CD14-positive monocyte (primary cell): ENCODE measurements around the gene SH2D2A. TPM values are rescaled to one million over a fixed set of nuclear protein-coding genes. Genes with fewer than 3 reads are reported as not detected.
"Not testable (repeated sequence)": the region's sequence is repeated elsewhere in the genome, so short reads cannot be mapped to it uniquely, and the experiment has no call there.

Experiments
- DNase-seq, 3 donors: peaks; one replicate each; pipeline ENCODE4 v3.0.0-alpha.2; 2011 to 2022
- H2AFZ ChIP-seq: 2 replicates; pipeline ENCODE4 v1.6.0; 2012; ENCODE audit warnings: mild to moderate bottlenecking, low read depth, low read length, inconsistent platforms; ENCODE audit not compliant: insufficient read depth, poor library complexity, severe bottlenecking
- H3K27ac ChIP-seq, 2 donors: 1 replicate in 1 of 2; 2 replicates in 1 of 2; pipeline ENCODE4 v1.5.1; 2012 to 2013; ENCODE audit warnings: low read length in 2 of 2, control low read depth in 1 of 2, inconsistent platforms in 1 of 2, low read depth in 1 of 2, mild to moderate bottlenecking in 1 of 2
- H3K27me3 ChIP-seq, 2 donors: one replicate each; pipeline versions ENCODE4 v1.6.0 to v1.6.1; 2011 to 2013; ENCODE audit warnings: low read length in 2 of 2; ENCODE audit not compliant: control insufficient read depth in 2 of 2, insufficient read depth in 2 of 2
- H3K36me3 ChIP-seq, 2 donors: replicated peaks in 1 of 2; 1 replicate in 1 of 2; 2 replicates in 1 of 2; pipeline versions ENCODE4 v1.5.1 to v1.6.1; 2012 to 2013; ENCODE audit warnings: low read length in 2 of 2, control low read depth in 1 of 2, inconsistent platforms in 1 of 2, mild to moderate bottlenecking in 1 of 2; ENCODE audit not compliant: insufficient read depth in 2 of 2, control insufficient read depth in 1 of 2
- H3K4me1 ChIP-seq, 2 donors: 1 replicate in 1 of 2; 2 replicates in 1 of 2; pipeline versions ENCODE4 v1.5.1 to v1.6.1; 2012 to 2013; ENCODE audit warnings: low read length in 2 of 2, control low read depth in 1 of 2, inconsistent platforms in 1 of 2, mild to moderate bottlenecking in 1 of 2, moderate library complexity in 1 of 2; ENCODE audit not compliant: insufficient read depth in 2 of 2, control insufficient read depth in 1 of 2
- H3K4me2 ChIP-seq: replicated peaks from 2 replicates; pipeline ENCODE3; 2012; ENCODE audit warnings: low read length, moderate library complexity, mild to moderate bottlenecking; ENCODE audit not compliant: poor library complexity, severe bottlenecking; ENCODE audit errors: extremely low read depth
- H3K4me3 ChIP-seq, 3 experiments: fragments of 200-600 bp in 1 of 3; sonication (generic) in 1 of 3; replicated peaks in 1 of 3; 1 replicate in 2 of 3; 2 replicates in 1 of 3; pipeline ENCODE4 v1.5.1; 2011 to 2013; ENCODE audit warnings: low read length in 3 of 3, mild to moderate bottlenecking in 3 of 3, control low read depth in 2 of 3, low read depth in 2 of 3, inconsistent platforms in 1 of 3, moderate library complexity in 1 of 3
- H3K79me2 ChIP-seq: 2 replicates; pipeline ENCODE4 v1.6.0; 2012; ENCODE audit warnings: mild to moderate bottlenecking, control low read depth, inconsistent platforms, low read length, moderate library complexity; ENCODE audit not compliant: insufficient read depth
- H3K9ac ChIP-seq: 2 replicates; pipeline ENCODE4 v1.6.0; 2017; ENCODE audit warnings: low read length, mild to moderate bottlenecking; ENCODE audit not compliant: insufficient read depth, poor library complexity, severe bottlenecking
- H3K9me3 ChIP-seq, 2 donors: replicated peaks in 1 of 2; 1 replicate in 1 of 2; 2 replicates in 1 of 2; pipeline versions ENCODE4 v1.5.1 to v1.6.1; 2012 to 2013; ENCODE audit warnings: low read length in 2 of 2, control low read depth in 1 of 2; ENCODE audit not compliant: control insufficient read depth in 1 of 2, insufficient read depth in 1 of 2
- H4K20me1 ChIP-seq: 2 replicates; pipeline ENCODE4 v1.6.0; 2012; ENCODE audit warnings: mild to moderate bottlenecking, low read length, control low read depth, moderate library complexity; ENCODE audit not compliant: insufficient read depth
- H3K27ac Mint-ChIP-seq, 7 donors: one replicate each; pipeline ENCODE4 v1.8.0; 2020; ENCODE audit warnings: mild to moderate bottlenecking in 7 of 7, mixed read lengths in 7 of 7, moderate library complexity in 6 of 7, inconsistent platforms in 2 of 7
- H3K27me3 Mint-ChIP-seq, 3 donors: one replicate each; pipeline ENCODE4 v1.8.0; 2021 to 2022; ENCODE audit warnings: low read depth in 3 of 3, mild to moderate bottlenecking in 3 of 3, mixed read lengths in 3 of 3, moderate library complexity in 3 of 3, inconsistent platforms in 1 of 3
- H3K36me3 Mint-ChIP-seq, 2 donors: one replicate each; pipeline ENCODE4 v1.8.0; 2020; ENCODE audit warnings: mixed read lengths in 2 of 2, inconsistent platforms in 1 of 2, mild to moderate bottlenecking in 1 of 2
- H3K4me1 Mint-ChIP-seq: one replicate; pipeline ENCODE4 v1.8.0; 2020; ENCODE audit warnings: mild to moderate bottlenecking, mixed read lengths
- H3K4me3 Mint-ChIP-seq, 2 donors: one replicate each; pipeline ENCODE4 v1.8.0; 2020; ENCODE audit warnings: mild to moderate bottlenecking in 2 of 2, mixed read lengths in 2 of 2, moderate library complexity in 1 of 2
- H3K9me3 Mint-ChIP-seq, 7 donors: one replicate each; pipeline ENCODE4 v1.8.0; 2020 to 2022; ENCODE audit warnings: mixed read lengths in 7 of 7, mild to moderate bottlenecking in 6 of 7, moderate library complexity in 6 of 7, inconsistent platforms in 2 of 7
- WGBS: methylation state at CpG from one replicate; pipeline ENCODE4 v1.1.5; 2013; ENCODE audit warnings: missing lambda C conversion rate; ENCODE audit not compliant: insufficient coverage; 5-methylcytosine and 5-hydroxymethylcytosine counted together
- intact Hi-C, 2 donors: fragments of 100-400 bp; cut with micrococcal nuclease; formaldehyde crosslinking; loops; one replicate each; pipeline versions ENCODE4 v1.15.0 to v1.15.1; 2023
- polyA plus RNA-seq, 3 donors: library from polyadenylated mRNA; depleted of rRNA in 1 of 3; unstranded in 2 of 3; stranded (reverse) in 1 of 3; fragments of 300-500 nt in 2 of 3; fragments of >200 nt in 1 of 3; fragmentation: Illumina TruSeq in 2 of 3; gene quantifications; 1 replicate in 2 of 3; 2 replicates in 1 of 3; pipeline ENCODE4 v1.2.3, GENCODE V29; 2012 to 2021
- TF ChIP-seq, protein P1 (sequence below): fragments of 200-600 bp; IDR thresholded peaks from one replicate; pipeline ENCODE4 v1.8.0; 2022; ENCODE audit warnings: antibody characterized with exemption, mild to moderate bottlenecking

The SH2D2A gene
- polyA plus RNA-seq, 3 donors, result 0.17 to 0.20 TPM; not detected in 1

DNA sequence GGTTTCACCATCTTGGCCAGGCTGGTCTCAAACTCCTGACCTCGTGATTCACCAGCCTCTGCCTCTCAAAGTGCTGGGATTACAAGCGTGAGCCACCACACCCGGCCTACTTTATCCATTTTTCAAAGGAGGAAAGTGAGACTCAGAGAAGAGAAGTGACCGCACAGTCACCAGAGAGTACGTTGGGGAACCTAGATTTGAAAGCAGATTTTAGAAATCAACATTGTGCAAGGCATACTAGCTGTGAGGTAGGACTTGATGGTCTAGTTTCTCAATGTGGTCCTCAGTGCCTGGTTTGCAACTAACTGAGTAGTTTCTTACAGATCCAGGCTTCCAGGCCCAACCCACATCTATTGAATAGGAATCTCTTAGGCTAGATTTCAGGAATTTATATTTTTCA lies 51.0 kb downstream of the SH2D2A start:
- H3K79me2 ChIP-seq, result peaks cover 40% of the 10 kb centered on the region
- peaks cover 5% of the 10 kb centered on the region for H4K20me1 ChIP-seq
- H3K4me1 ChIP-seq, result peaks cover 31% of the 10 kb centered on the region in 2 donors
- peak overlapping the region; percentile 90 for H3K4me2 ChIP-seq
- peaks cover 0 to 2% (median 0%) of the 10 kb centered on the region in 3 donors for H3K27me3 Mint-ChIP-seq
- H3K9me3 ChIP-seq, result no peaks in the 10 kb centered on the region
- H3K4me1 Mint-ChIP-seq, result peaks cover 21% of the 10 kb centered on the region
- H3K27ac Mint-ChIP-seq, result no peak overlapping the region
- DNase-seq, result peak; percentile 50 to 63 (median 63)
- H3K36me3 Mint-ChIP-seq, result peaks cover 3 to 9% of the 10 kb centered on the region in 2 donors
- no peak overlapping the region for H3K9ac ChIP-seq
- H3K36me3 ChIP-seq, result peaks cover 2 to 9% of the 10 kb centered on the region in 2 donors
- peak overlapping the region; percentile 93 to 97 for H3K27ac ChIP-seq
- H3K4me3 ChIP-seq, result peak overlapping the region in 1 of 3 experiments; percentile 79
- no peaks in the 10 kb centered on the region for H3K27me3 ChIP-seq
- 0% methylated on average over 2 of the region's 5 CpGs for WGBS
- H3K9me3 Mint-ChIP-seq, result peaks cover 0 to 1% (median 0%) of the 10 kb centered on the region in 7 donors
- H3K4me3 Mint-ChIP-seq, result peak overlapping the region; percentile 20 to 42
- intact Hi-C loops, result loop anchor here (2.0 to 5.0 kb wide), 2 partner anchors 15 to 33 kb away; partner anchors contain the start of gene HDGF (in 2 of the 2)
- TF ChIP-seq, protein P1, sequence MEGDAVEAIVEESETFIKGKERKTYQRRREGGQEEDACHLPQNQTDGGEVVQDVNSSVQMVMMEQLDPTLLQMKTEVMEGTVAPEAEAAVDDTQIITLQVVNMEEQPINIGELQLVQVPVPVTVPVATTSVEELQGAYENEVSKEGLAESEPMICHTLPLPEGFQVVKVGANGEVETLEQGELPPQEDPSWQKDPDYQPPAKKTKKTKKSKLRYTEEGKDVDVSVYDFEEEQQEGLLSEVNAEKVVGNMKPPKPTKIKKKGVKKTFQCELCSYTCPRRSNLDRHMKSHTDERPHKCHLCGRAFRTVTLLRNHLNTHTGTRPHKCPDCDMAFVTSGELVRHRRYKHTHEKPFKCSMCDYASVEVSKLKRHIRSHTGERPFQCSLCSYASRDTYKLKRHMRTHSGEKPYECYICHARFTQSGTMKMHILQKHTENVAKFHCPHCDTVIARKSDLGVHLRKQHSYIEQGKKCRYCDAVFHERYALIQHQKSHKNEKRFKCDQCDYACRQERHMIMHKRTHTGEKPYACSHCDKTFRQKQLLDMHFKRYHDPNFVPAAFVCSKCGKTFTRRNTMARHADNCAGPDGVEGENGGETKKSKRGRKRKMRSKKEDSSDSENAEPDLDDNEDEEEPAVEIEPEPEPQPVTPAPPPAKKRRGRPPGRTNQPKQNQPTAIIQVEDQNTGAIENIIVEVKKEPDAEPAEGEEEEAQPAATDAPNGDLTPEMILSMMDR, result no peak
- H2AFZ ChIP-seq, result peak overlapping the region; percentile 89

DNA sequence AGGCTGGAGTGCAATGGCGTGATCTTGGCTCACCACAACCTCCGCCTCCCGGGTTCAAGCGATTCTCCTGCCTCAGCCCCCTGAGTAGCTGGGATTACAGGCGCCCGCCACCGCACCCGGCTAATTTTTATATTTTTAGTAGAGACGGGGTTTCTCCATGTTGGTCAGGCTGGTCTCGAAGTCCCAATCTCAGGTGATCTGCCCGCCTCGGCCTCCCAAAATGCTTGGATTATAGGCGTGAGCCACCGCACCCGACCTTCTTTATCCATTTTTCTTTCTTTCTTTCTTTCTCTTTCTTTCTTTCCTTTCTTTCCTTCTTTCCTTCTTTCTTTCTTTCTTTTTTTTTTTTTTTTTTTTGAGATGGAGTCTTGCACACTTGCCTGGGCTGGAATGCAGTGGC lies 51.5 kb downstream of the SH2D2A start:
- intact Hi-C loops, result loop anchor here in 1 of 2 donors (5.0 kb wide), 1 partner anchor 33 kb away; no protein-coding TSS in a partner anchor
- not testable (repeated sequence) for H3K36me3 Mint-ChIP-seq

More for the DNA sequence above, 51.5 kb downstream of the SH2D2A start:
- Histone ChIP-seq H3K79me2 (peaks cover 35% of the 10 kb centered on the region), H3K4me1 (peaks cover 30 to 31% of the 10 kb centered on the region in 2 donors), H2AFZ (peak overlapping the region; percentile 89), H3K27ac (peak overlapping the region; percentile 93 to 97)
- H3K36me3 ChIP-seq, H3K4me2 ChIP-seq, DNase-seq, H4K20me1 ChIP-seq, H3K9me3 ChIP-seq, H3K27me3 ChIP-seq, H3K27ac Mint-ChIP-seq, H3K4me3 ChIP-seq, H3K9ac ChIP-seq, H3K4me3 Mint-ChIP-seq, H3K27me3 Mint-ChIP-seq, H3K9me3 Mint-ChIP-seq: not testable (repeated sequence)
- WGBS, result 100% methylated on average over 1 of the region's 15 CpGs
- peaks cover 19% of the 10 kb centered on the region for H3K4me1 Mint-ChIP-seq
